Colonic mucosa (tissue), 4 donors: ENCODE measurements around the gene RPL9. TPM values are rescaled to one million over a fixed set of nuclear protein-coding genes. Genes with fewer than 3 reads are reported as not detected.

Experiments used
- DNase-seq: peaks from one replicate; pipeline ENCODE4 v3.0.0-alpha.2; 2020
- H3K27ac ChIP-seq: fragments of 200-600 bp; one replicate; pipeline ENCODE4 v1.8.0; 2021
- H3K27me3 ChIP-seq: fragments of 200-600 bp; one replicate; pipeline ENCODE4 v1.8.0; 2021
- H3K36me3 ChIP-seq: fragments of 200-600 bp; one replicate; pipeline ENCODE4 v1.8.0; 2021
- H3K4me1 ChIP-seq: fragments of 200-600 bp; one replicate; pipeline ENCODE4 v1.8.0; 2021; ENCODE audit warnings: mild to moderate bottlenecking
- H3K4me3 ChIP-seq: fragments of 200-600 bp; one replicate; pipeline ENCODE4 v1.8.0; 2021
- H3K9ac ChIP-seq, 2 donors: one replicate each; pipeline ENCODE4 v1.7.0; 2013; ENCODE audit warnings: control low read depth in 2 of 2, low read depth in 2 of 2, low read length in 2 of 2
- H3K9me3 ChIP-seq: fragments of 200-600 bp; one replicate; pipeline ENCODE4 v1.8.0; 2021
- intact Hi-C: fragments of 100-400 bp; cut with DNase I; formaldehyde crosslinking; loops from one replicate; pipeline ENCODE4 v1.14.1; 2022
- total RNA-seq, 2 donors: library from RNA; stranded (reverse); fragmentation: NEBNext Ultra II Directional in 1 of 2; extraction: Animal tissue kit (Norgen Biotek cat#: 25700) in 1 of 2; gene quantifications; one replicate each; pipeline ENCODE4 v1.2.1, GENCODE V29; 2021
- TF ChIP-seq, protein P1 (sequence below): fragments of 200-600 bp; IDR thresholded peaks from one replicate; pipeline ENCODE4 v1.8.0; 2022; ENCODE audit warnings: antibody characterized with exemption, mild to moderate bottlenecking
- donor health status: healthy.
- donor health status: DM: no; HTN: no; CAD: no.
- donor health status: DM: no; HTN: no; CAD: no.

Gene RPL9
- total RNA-seq, 2 donors from 2014 or later: 1,123 to 1,383 TPM

DNA sequence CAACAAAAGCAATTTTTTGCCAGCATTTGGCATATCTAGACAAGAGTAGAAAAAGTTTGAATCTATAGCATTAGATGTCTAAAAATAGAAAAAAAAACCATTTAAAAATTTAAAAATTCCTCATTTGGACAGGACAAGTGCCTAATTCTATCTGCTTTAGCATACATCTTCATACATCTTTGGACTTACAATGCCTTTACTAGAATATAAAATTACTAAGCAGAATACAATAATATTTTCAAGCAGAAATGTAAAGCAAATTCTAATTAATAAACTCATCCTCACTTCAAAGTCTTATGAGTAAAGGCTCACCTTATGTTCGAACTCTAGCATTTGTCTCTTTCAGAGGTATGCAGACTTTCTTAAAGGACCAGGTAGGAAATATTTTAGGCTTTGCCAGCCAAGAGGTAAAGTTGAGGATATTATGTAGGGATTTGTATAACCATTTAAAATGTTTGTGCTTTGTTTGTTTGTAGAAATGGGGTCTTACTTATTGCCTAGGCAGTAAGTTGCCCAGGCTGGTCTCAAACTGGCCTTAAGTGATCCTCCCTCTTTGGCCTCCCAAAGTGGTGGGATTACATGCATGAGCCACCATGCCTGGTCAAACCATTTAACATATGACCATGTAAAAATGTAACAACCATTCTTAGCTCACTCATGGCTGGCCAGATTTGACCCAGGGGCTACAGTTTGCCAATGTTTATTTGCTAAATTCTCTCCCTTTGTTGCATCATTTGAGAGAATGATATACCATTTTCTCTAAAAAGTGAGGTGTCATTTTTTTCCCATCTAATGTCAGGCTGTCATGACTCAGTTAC lies 39.4 kb upstream of the RPL9 start:
- Histone ChIP-seq H3K36me3 (peaks cover 6% of the 10 kb centered on the region), H3K27me3 (no peaks in the 10 kb centered on the region), H3K9ac (peak overlapping the region in 1 of 2 donors; percentile 12), H3K27ac (no peak overlapping the region), H3K4me1 (no peaks in the 10 kb centered on the region), H3K4me3 (no peak overlapping the region), H3K9me3 (no peaks in the 10 kb centered on the region)
- intact Hi-C loops: no loop called here
- no peak for DNase-seq
- TF ChIP-seq, protein P1, sequence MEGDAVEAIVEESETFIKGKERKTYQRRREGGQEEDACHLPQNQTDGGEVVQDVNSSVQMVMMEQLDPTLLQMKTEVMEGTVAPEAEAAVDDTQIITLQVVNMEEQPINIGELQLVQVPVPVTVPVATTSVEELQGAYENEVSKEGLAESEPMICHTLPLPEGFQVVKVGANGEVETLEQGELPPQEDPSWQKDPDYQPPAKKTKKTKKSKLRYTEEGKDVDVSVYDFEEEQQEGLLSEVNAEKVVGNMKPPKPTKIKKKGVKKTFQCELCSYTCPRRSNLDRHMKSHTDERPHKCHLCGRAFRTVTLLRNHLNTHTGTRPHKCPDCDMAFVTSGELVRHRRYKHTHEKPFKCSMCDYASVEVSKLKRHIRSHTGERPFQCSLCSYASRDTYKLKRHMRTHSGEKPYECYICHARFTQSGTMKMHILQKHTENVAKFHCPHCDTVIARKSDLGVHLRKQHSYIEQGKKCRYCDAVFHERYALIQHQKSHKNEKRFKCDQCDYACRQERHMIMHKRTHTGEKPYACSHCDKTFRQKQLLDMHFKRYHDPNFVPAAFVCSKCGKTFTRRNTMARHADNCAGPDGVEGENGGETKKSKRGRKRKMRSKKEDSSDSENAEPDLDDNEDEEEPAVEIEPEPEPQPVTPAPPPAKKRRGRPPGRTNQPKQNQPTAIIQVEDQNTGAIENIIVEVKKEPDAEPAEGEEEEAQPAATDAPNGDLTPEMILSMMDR: no peak

DNA sequence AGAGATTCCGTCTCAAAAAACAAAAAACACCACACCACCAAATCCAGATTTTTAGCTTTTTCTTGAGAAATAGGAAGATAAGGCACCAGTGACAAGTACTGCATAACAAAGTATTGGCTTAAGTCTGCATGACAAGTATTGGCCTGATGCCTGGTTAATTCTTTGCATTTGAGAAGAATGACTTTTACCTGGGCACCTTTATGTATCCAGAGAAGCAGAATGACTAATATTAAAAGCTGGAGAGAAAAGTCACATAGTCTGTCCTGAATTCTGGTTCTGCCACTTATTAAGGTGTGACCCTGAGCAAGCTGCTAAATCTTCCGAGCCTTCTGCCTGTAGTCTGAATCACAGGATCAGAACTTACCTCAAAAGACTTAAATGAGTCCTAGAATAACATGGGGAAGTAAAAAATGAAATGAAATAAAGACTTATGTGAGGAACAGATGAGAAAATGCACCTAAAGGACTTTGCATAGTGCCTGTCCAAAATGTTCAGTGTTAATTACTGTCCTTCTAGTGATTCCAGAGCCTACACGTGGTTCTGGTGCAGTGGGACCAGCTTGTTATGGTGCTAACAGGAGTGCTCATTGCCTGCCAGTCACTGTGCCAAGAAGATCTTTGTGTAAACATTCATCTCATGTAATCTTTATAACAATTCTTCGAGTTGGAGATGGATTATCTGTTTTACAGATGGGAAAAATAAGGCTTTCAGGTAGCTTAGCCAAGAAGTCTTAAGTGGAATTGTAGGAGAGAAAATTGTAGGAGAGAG lies 36.9 kb upstream of the RPL9 start:
- no peaks in the 10 kb centered on the region for H3K27me3 ChIP-seq
- no peaks in the 10 kb centered on the region for H3K9me3 ChIP-seq
- H3K4me3 ChIP-seq: no peak overlapping the region
- H3K27ac ChIP-seq: no peak overlapping the region
- TF ChIP-seq, protein P1: no peak
- H3K36me3 ChIP-seq: no peaks in the 10 kb centered on the region
- H3K9ac ChIP-seq: no peak overlapping the region
- H3K4me1 ChIP-seq: no peaks in the 10 kb centered on the region
- intact Hi-C loops: no loop called here
- no peak for DNase-seq

DNA sequence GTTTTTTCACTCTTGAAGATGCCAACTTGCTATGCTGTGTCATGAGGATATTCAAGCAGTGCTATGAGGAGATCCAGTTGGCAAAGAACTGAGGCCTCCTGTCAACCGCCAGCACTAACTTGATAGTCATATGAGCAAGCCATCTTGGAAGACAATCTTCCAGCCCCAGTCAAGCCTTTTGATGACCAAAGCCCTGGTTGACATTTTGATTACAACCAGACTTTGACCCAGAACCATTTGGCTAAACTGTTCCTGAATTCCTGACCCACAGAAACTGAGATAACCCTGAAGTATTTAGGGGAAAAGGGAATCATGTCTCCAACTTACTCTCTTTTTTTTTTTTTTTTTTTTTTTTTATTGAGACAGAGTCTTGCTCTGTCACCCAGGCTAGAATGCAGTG lies 35.6 kb upstream of the RPL9 start:
- no peaks in the 10 kb centered on the region for H3K9me3 ChIP-seq
- no peaks in the 10 kb centered on the region for H3K27me3 ChIP-seq
- H3K4me3 ChIP-seq: no peak overlapping the region
- no peaks in the 10 kb centered on the region for H3K36me3 ChIP-seq
- H3K9ac ChIP-seq: no peak overlapping the region
- intact Hi-C loops: no loop called here
- H3K27ac ChIP-seq: no peak overlapping the region
- TF ChIP-seq, protein P1: no peak
- H3K4me1 ChIP-seq: no peaks in the 10 kb centered on the region
- no peak for DNase-seq

DNA sequence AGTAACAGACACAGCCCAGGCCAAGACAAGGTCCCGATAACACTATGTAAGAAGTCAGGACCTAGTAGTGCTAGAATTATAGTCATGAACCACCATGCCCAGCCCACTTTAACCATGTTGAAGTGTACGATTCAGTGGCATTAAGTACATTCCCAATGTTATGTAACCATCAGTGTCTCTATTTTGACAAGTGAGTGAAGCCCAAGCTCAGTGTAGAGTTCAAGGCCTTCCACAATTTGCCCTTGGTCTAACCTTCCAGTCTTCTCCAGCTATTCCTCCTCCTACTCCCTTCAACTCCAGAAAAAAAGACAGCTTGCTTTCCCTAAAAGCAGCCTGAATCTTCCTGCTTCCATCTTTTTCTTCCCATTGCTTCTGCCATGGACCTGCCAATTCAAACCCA lies 31.6 kb upstream of the RPL9 start:
- Histone ChIP-seq H3K9ac (no peak overlapping the region), H3K9me3 (no peaks in the 10 kb centered on the region), H3K4me1 (no peaks in the 10 kb centered on the region), H3K27ac (no peak overlapping the region), H3K36me3 (no peaks in the 10 kb centered on the region), H3K4me3 (no peak overlapping the region), H3K27me3 (no peaks in the 10 kb centered on the region)
- intact Hi-C loops: no loop called here
- DNase-seq: no peak
- TF ChIP-seq, protein P1: no peak

DNA sequence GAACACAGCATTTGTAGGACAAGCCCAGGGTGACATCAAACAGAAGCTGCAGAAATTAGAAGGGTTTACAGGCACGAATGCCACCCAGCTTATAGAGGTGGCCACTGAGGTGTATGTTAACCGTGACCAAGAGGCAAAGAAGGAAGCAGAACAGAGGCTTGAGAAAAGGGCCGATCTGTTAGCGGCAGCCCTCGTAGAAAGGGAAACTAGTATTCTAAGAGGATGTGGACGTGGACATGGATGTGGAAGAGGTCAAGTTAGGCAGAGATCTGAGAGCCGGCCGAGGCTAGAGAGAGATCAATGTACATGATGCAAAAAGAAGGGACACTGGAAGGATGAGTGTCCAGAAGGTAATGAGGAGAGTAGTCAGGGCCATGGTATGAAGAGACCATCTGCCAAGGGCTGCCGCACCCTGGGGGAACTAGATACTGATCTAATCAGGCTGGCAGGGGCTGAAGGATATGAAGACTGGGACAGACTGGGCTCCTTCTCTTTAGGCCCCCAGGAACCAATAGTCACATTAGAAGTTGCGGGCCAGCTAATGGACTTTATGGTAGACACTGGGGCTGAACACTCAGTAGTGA lies 27.6 kb upstream of the RPL9 start:
- TF ChIP-seq, protein P1: no peak
- intact Hi-C loops: no loop called here
- no peak for DNase-seq

More for the DNA sequence above, 27.6 kb upstream of the RPL9 start:
- no peak overlapping the region for H3K4me3 ChIP-seq
- H3K4me1 ChIP-seq: no peaks in the 10 kb centered on the region
- no peaks in the 10 kb centered on the region for H3K27me3 ChIP-seq
- H3K27ac ChIP-seq: no peak overlapping the region
- no peaks in the 10 kb centered on the region for H3K36me3 ChIP-seq
- H3K9ac ChIP-seq: no peak overlapping the region
- no peaks in the 10 kb centered on the region for H3K9me3 ChIP-seq
